HG02610 (cell line): ENCODE measurements around the gene ZFHX2.
"Not testable (repeated sequence)": the region's sequence is repeated elsewhere in the genome, so short reads cannot be mapped to it uniquely, and the experiment has no call there.

Source experiments
- ATAC-seq: cut with Tn5 transposase; IDR thresholded peaks from one replicate; pipeline ENCODE4 v1.9.1; 2021; ENCODE audit warnings: mild to moderate bottlenecking, moderate library complexity; ENCODE audit not compliant: unreplicated experiment

The ZFHX2 gene

GRCh38 chr14:23544511-23545447, 6.8 kb downstream of the ZFHX2 start:
- ATAC-seq, result no peak

DNA sequence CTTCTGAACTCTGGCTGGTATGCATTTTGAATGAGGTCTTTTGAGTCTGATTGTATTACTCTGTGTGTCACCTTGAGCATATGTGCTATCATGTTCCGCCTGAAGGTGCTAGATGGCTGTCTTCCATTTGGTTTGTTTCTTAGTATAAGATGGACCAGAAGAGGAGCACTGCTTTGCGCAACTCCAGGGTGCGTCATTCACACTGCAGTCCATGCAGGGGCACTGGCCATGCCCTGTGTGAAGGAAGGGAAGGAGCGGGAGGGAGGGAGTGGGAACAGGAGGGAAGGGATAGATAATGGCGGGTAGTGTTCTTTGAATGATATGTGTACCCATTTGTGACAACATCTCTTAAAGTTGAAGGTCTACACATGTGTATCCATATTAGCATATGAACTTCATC, 8.2 kb downstream of the ZFHX2 start:
- no peak for ATAC-seq

DNA sequence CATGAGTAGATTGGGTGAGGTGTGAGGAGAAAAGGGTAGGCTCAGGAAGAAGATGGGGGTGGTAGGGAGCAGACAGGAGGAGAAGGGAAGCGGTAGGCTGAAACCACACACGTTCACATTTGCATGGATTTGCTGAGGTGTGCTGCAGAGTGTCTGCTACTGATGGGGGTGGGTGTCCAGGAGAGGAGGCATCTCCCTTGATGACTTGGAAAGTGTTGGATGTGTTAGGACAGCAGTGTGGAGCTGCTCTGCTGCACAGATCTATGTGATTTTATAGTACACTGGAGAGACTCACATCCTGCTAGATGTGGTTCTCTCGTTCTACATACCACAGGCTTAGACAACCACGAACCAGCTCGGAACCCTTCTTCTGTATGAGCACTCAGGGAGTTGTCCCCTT, 9.3 kb downstream of the ZFHX2 start:
- ATAC-seq, result no peak

DNA sequence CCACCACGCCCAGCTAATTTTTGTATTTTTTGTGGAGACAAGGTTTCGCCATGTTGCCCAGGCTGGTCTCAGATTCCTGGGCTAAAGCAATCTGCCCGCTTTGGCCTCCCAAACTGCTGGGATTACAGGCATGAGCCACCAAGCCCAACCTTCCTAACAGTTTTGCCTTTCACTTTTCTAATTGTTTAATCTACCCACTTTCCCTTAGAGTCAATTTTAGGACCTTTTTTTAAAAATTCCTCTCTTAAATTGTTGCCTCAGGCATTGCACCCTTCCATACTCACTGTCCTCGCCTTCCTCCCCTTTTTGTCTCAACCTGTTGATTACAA, 11.5 kb downstream of the ZFHX2 start:
- no peak for ATAC-seq

- ATAC-seq, result no peak
Measured at GRCh38 chr14:23539248-23540140, 12.1 kb downstream of the ZFHX2 start.

DNA sequence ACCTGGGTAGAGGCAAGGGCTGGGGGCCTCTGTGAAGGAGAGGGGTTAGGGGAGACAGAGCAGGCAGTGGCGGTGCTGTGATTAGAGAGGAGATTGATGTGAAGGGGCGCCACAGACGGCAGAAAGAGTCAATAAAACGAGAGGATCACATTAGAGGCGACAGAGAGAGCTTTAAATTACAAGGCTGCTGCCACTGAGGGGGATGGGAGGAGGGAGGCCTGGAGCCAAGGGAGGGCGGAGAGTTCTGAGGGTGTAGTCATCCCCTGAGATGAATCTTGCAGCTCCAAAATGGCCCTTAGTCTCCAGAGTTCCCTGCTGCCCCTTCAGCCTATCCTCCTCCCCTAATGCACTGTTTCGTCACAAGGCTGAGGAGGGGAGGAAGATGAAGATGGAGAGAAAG, 12.8 kb downstream of the ZFHX2 start:
- ATAC-seq, result no peak

DNA sequence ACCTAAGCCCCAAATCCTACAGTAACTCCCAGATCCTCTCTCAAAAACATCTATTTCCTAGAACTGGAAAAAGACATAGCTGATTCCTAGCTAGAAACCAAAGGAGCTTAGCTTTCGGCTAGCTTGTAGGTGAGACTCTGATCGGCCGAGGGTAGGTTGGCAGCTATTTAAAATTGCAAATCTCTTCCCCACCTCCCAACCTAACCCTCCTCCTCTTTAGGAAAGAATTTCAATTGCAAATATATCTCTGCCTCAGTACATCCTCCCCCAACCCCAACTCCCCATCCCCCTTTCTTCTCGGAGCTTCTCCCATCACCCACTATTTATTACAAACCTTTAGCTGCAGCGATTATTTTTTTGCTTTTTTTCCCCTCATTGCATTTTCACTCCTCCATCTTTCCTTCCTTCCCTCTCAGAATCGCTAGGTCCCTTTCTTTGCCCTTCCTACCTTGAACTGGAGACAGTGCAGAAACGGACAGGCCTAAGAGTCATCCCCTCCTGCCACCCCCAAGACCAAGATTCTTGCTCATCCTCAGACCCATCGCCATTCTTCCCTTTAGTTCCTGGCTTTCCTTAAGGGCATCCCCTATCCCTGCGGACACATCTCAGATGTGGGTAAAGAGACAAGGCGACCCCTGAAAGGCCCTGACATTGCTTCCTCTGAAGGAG, 13.4 kb downstream of the ZFHX2 start:
- ATAC-seq, result no peak

DNA sequence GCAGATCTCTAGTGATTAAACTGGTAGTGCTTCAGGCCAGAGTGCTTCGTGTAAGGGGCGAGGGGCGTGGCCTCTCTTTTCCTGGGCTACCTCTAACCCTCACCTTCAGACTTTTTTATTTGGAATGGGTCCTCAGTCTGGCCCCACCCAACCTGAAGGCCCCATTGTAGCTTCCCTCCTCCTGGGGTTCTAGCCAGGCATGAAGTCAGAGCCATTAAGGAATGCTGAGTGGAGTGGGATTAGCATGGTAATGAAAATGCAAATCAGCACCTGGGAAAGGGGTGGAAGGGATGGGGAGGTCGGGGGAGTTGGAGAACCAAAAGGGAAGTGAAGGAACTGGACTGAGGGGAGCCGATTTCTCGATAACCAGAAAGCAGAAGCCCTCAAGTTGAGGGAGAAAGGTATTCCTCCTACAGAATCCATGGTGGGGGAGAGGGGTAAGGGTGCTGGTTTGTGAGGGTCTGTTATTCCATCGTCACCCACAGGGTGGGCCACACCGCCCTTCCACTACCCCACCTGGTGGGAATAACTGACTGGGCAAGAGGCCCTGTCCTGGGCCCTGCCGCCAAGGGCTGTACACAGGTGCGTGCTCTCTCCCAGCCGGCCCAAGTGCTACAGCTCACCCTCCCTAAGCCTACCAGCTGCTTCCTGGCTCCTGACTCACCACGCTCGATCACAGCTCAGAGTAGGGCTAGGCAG, 14.1 kb downstream of the ZFHX2 start:
- ATAC-seq, result no peak

GRCh38 chr14:23536906-23537305, 14.7 kb downstream of the ZFHX2 start:
- not testable (repeated sequence) for ATAC-seq

DNA sequence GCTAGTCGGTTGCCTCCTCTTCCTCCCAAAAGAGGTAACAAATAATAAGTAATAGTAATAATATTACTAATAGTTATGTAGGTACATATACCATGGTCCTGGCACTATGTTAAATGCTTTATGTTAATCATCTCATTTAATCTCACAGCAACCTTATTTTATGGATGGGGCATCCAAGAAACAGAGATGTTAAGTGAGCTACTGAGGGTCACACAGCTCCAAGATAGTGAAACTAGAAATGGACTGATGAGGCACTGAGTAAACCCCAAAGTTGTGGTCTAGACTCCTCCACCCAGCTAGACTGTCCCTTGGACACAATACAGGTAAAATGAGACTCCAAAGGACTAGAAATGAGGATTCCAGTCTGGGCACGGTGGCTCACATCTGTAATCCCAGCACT, 15.1 kb downstream of the ZFHX2 start:
- ATAC-seq, result no peak

DNA sequence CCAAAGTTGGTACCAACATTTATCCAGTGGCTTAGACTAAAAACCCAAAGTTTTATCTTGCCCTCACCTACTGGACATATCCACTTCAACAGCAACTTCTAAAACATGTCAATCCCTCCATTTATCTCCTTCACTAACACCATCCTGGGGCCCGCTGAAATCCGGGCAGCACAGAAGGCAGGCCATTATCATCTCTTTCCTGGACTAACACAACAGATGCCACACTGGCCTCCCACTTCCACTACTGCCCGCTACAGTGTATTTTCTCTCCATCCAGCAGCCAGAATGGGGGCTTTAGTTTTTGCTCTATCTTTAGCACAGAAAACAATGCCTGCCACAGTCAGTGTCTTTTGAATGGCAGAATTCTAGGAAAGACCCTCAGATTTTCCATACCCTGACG, 15.6 kb downstream of the ZFHX2 start:
- ATAC-seq, result no peak

DNA sequence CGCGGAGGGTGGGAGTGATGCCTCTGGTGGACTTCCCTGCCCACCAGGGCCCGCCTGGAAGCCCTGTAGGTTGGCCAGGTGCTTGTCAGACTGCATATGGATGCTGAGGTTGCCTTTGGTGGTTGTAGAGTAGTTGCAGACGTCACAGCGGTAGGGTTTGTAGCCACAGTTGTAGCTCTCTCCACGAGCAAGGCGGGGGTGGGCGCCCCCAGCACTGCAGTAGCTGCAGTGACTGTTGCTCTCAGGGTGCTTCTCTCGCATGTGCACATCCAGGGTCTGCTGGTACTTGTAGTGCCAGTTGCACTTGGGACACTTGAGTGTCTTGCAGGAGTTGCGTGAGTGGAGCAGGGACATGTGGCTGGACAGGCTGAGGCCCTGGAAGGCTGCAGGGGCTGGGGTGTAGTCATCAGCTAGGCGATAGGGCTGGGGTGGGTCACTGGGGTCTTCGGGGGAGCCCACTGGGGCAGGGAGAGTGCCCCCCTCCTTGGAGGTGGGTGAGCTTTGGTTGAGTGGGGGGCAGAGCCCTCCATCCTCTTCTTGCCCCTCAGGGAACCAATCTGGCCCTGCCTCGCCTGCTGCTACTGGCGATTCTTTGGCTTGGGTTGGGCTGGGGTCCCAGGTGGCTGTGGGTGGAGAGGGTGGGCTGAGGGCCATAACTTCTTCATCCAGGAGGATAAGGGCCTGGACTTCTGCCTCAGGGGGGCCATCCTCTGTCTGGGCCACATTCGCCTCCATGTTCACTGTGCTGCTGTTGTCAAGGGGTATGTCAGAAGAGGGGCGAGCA, 17.7 kb downstream of the ZFHX2 start:
- no peak for ATAC-seq

DNA sequence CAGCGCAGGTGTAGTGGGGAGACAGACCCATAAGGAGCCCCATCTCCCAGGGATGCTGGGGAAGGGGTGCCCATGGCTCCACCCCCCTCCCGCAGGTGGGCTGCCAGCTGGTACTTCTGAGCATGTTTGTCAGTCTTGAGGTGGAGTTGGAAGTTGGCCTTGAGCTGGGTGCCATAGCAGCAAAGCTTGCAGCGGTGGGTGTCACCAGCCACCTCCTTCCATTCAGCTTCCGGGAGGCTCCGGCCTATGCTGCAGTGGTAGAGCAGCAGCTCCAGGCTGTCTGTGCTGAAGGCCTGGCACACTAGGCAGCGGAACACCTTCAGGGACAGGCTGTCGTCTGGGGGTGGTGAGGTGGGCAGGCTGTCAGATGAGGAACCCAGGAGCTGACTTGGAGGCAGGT, 18.9 kb downstream of the ZFHX2 start:
- ATAC-seq, result no peak

DNA sequence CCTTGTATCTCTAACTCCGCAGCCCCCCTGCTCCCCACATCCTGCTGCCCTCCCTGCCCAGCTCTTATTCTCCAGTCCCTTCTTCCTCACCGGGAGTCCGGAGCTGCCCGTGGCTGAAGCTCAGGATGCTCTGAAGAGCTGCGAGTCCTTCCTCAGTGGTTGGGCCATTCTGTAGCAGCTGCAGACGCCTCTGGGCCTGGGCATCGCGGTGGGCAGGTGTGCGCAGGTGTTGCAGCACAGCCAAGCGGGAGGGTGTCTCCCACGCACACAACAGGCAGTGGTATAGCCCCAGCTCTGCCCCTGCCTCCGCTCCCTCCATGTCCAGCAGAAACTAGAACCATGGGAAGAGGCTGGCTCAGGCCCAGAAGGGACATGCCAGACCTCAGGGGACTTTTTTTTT, 20.2 kb downstream of the ZFHX2 start:
- no peak for ATAC-seq

DNA sequence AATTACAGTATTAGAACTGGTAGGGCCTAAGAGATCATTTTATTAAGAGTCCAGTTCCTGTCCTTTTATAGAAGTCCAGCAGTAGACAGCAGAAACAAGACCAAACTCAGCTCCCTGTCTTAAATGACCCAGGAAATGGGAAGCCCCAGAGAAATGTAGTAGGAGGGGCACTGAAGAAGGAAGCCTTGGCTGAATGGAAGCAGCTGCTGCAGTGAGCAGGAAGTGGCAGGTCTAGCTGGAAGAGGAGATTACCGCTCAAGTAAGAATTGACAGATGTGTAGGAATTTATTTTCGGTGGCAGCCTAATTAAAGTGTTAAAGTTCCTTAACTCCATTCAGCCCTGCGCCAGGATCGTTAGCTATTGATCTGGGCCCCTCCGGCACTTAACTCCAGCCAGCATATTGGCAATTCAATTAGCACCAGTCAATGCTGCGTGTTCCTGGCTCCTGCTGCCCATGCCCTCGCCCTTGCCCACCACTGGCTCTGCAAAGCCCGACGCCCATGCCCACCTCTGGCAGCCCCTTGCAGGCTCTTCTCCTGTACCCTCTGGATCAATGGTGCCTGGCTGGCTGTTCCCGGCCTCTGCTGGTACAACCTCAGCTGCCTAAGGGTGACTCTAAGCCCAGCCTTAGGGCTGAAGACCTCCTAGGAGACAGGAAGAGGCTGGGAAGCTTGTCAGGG, 21.1 kb downstream of the ZFHX2 start:
- no peak for ATAC-seq

DNA sequence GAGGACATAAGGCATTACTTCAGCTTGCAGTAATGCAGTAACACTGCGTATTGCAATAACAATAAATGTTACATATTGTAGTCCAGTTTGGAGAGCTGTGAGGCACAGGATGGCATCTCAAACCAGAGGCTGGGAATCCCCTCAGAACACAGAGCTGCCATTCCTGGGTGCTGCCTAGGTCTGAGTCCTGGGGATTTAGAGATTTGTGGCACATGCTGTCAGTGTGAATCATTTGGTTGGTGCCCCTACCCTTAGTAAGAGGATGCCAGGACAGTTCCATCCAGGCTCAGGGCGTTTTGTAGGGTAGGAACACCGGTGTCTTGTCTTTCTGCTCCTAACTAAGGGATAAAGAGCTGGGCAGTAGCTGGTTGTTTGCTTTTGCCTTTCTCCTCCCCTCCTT, 22.5 kb downstream of the ZFHX2 start:
- ATAC-seq, result no peak

GRCh38 chr14:23528555-23528954, 23.0 kb downstream of the ZFHX2 start:
- no peak for ATAC-seq

DNA sequence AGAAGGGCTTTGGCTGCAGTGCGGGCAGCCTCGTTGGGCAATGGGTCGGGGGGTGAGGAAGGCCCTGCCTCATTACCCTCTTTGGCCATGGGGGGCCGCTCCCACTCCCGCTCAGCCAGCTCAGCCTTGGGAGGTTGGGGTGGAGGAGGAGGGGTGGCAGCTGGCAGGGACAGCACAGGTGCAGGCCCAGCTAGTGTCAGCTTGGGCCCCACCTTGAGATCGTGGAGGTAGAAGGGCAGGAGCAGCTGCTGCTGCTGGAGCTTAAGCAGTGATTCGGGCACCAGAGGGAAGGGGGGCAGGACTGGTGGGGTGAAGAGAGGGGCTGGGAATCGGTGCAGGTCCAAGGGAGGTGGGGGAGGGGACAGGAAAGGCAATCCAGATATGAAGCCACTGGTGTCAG, 26.0 kb downstream of the ZFHX2 start:
- ATAC-seq, result no peak

DNA sequence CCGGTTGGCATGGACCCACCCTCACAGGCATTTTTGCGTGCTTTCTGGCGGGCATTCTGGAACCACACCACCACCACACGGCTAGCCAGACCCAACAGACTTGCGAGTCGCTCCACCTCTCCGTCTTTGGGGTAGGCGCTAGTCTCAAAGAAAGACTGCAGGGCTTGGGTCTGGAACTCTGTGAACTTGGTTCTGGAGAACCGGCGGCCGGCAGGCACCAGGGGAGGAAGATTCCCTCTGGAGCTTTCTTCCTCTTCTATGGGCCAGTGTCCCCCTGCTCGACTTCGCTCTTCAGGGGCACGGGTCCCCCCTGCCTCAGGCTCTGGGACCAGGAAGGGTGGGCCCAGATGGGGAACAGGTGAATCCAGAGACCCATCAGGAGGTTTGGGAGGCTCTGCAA, 26.6 kb downstream of the ZFHX2 start:
- no peak for ATAC-seq
